ACC112 (cell line): Measurements from ENCODE around the gene NKD1.

Source experiments
- H2AFZ ChIP-seq: fragments of 200-600 bp; sonication (generic); one replicate; pipeline ENCODE4 v1.6.0; 2017; ENCODE audit warnings: antibody characterized with exemption, low read length; ENCODE audit not compliant: unreplicated experiment
- H3K27ac ChIP-seq: fragments of 200-600 bp; sonication (generic); 2 replicates; pipeline ENCODE4 v1.5.1; 2014; ENCODE audit warnings: low read depth, mild to moderate bottlenecking, antibody characterized with exemption, low read length, moderate library complexity
- H3K27me3 ChIP-seq: fragments of 200-600 bp; sonication (generic); 2 replicates; pipeline ENCODE4 v1.6.1; 2014; ENCODE audit warnings: mild to moderate bottlenecking, antibody characterized with exemption, low read length, moderate library complexity, mixed read lengths; ENCODE audit not compliant: insufficient read depth
- H3K36me3 ChIP-seq: fragments of 200-600 bp; sonication (generic); 2 replicates; pipeline ENCODE4 v1.6.1; 2016; ENCODE audit warnings: mild to moderate bottlenecking, antibody characterized with exemption, low read length, moderate library complexity, mixed read lengths; ENCODE audit not compliant: insufficient read depth
- H3K4me1 ChIP-seq: fragments of 200-600 bp; sonication (generic); one replicate; pipeline ENCODE4 v1.6.1; 2016; ENCODE audit warnings: low read length, mixed read lengths; ENCODE audit not compliant: insufficient read depth, unreplicated experiment, control insufficient read depth
- H3K4me3 ChIP-seq: fragments of 200-600 bp; sonication (generic); 2 replicates; pipeline ENCODE4 v1.5.1; 2014; ENCODE audit warnings: mild to moderate bottlenecking, low read depth, low read length
- H3K79me2 ChIP-seq: fragments of 200-600 bp; sonication (generic); one replicate; pipeline ENCODE4 v1.6.0; 2016; ENCODE audit warnings: low read length; ENCODE audit not compliant: control insufficient read depth, unreplicated experiment, insufficient read depth

The NKD1 gene

DNA sequence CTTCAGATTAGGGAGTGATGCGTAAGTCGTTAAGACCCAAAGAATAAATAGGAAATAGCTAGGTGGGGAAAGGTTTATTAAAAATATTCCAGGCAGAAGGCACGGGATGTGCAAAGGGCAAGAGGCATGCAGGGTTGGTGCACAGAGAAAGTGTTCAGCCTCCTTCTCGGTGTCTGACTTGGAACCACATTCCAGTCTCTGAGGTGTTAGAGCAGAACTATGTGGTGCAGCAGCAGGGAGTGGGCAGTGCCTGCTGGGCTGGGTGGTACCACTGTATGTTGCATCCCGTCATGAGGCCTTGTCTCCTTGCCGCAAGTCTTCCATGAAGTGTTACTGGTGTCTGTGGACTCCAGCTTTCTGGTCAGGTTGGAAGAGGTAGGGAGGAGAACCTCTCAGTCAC lies 11.1 kb downstream of the NKD1 start:
- Histone ChIP-seq H3K79me2 (no peaks in the 10 kb centered on the region), H3K27me3 (peaks cover 32% of the 10 kb centered on the region), H3K27ac (no peak overlapping the region), H3K4me3 (no peak overlapping the region), H2AFZ (no peak overlapping the region), H3K36me3 (no peaks in the 10 kb centered on the region), H3K4me1 (no peaks in the 10 kb centered on the region)

DNA sequence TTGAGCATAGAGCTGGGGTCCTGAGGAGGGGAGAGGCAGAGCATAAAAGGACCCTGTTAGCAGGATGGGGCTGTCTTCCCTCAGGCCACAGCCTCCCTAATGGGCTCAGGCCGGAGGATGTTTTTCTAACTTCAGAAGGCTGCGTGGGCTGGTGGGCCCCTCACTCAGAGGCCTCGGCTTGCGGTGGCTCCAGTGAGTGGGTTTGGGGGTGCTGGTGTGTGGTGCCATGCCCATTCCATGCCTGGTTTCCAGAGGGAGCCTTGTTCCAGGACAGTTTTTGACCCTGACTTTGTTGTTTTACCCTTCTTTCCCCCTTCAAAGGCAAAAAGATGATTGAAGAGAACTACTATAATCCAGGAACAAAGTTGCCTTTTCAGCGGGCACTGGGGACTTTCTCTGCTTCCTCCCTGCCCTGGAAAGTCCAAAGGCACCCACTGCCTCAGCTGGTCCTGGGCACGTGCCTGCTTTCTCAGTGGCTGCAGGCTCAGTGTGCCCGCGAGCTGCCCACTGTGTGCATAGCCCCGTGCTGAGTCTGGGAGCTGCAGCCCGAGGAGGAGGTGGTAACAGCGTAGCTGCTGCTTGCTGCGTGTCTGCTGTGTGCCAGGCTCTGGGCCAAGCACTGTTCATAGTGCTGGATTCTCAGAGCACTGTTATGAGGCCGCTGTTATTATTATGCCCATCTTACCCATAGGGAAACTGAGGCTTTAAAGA lies 11.8 kb downstream of the NKD1 start:
- Histone ChIP-seq H3K4me1 (no peaks in the 10 kb centered on the region), H3K79me2 (no peaks in the 10 kb centered on the region), H3K27me3 (peaks cover 37% of the 10 kb centered on the region), H3K36me3 (no peaks in the 10 kb centered on the region), H3K4me3 (no peak overlapping the region), H2AFZ (no peak overlapping the region), H3K27ac (no peak overlapping the region)

DNA sequence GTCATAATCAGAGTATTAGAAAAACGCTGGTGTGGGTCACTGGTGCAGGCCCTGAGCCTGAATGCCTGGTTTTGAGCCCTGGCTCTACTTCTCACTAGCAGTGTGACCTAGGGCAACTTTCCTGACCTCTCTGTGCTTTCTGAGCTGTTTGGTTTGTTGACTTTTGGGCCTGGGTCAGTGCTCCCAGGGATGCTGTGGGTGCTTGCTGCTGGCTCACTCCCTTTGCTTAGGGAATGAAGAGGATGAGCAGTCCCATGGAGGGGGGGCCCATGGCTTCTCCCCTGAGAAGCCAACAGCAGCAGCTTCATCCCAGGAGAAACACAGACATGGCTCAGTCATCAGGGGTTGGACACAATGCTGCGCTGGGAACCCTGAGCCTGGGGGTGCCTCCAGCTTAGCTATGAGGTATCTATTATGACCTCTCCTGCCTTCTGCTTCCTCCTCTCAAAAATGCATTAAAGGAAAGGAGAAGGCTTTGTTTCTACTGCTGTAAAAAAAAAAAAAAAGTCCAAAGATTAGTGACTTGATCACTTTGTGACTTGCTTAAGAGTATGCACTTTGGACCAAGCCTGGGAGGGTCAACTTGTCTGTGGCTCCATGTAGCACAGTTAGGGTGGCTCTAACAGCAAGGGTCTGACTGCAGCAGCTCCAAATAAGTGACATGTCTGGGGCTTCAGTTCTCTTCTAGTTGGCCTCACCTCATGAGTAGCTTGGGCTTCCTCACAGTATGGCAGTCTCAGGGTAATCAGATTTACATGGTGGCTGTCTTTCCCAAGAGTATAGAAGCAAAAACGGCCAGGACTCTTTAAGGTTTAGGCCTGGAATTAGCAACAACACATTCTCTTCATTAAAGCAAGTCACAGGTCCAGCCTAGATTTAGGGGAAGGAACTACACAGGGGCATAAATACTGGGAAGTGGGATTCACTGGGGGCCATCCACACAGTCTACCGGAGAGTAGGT lies 13.0 kb downstream of the NKD1 start:
- H3K4me3 ChIP-seq, result no peak overlapping the region
- H3K4me1 ChIP-seq, result no peaks in the 10 kb centered on the region
- H3K36me3 ChIP-seq, result no peaks in the 10 kb centered on the region

DNA sequence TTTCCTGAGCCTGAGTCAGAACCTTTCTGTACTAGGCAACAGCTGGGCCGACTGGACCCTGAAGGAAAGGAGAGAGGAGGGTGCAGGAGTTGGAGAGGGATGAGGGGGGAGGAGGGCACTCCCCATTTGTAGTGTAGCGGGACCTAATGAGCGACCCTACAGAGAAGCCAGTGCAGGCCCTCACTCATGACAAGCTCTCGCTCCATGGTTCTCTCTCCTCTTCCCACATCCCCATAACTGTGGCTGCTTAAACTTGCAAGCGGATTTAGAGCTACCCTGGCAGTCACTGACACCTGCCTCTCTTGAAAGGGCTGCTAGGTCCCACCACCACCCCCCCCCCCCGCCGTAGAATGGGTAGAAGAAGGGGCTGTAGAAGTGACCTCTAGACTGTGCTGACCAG lies 14.5 kb downstream of the NKD1 start:
- no peaks in the 10 kb centered on the region for H3K4me1 ChIP-seq

More for the DNA sequence above, 13.0 kb downstream of the NKD1 start:
- H3K27me3 ChIP-seq, result peaks cover 44% of the 10 kb centered on the region
- no peaks in the 10 kb centered on the region for H3K79me2 ChIP-seq
- H3K27ac ChIP-seq, result no peak overlapping the region
- no peak overlapping the region for H2AFZ ChIP-seq

DNA sequence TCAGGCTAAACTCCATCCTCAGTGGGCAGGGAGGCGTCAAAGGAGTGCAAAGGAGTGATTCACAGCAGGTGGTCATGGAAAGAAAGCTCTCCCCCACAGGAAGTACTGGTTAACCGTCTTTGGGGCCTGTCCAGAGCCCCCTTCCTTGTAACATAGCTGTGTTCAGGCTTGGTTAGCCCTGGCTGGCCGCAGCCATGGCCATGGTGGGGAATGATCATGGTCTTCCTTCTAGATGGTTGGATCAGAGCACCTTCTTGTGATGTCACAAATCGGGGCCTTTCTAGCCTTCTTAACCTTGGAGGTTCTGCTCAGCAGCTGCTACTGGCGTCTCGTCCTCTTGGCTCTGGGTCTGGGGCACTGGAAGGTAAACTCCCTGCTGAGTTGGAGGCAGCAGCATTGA lies 15.8 kb downstream of the NKD1 start:
- Histone ChIP-seq H3K4me1 (no peaks in the 10 kb centered on the region), H3K79me2 (no peaks in the 10 kb centered on the region), H2AFZ (no peak overlapping the region), H3K27me3 (peaks cover 59% of the 10 kb centered on the region), H3K4me3 (no peak overlapping the region), H3K27ac (no peak overlapping the region), H3K36me3 (no peaks in the 10 kb centered on the region)

More for the DNA sequence above, 14.5 kb downstream of the NKD1 start:
- Histone ChIP-seq H3K27me3 (peaks cover 46% of the 10 kb centered on the region), H3K36me3 (no peaks in the 10 kb centered on the region), H3K27ac (no peak overlapping the region), H3K79me2 (no peaks in the 10 kb centered on the region), H2AFZ (no peak overlapping the region), H3K4me3 (no peak overlapping the region)

DNA sequence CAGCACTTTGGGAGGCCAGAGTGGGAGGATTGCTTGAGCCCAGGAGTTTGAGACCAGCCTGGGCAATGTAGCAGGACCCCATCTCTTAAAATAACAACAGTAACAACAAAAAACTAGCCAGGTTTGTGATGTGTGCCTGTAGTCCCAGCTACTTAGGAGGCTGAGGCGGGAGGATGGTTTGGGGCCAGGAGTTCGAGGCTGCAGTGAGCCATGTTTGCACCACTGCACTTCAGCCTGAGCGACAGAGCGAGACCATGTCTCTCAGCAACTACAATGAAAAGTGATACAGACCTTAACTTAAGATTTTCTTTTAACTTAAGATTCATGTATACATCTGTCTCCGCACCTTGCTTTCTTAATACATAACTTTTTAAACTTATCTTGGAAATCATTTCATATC lies 17.2 kb downstream of the NKD1 start:
- Histone ChIP-seq H2AFZ (no peak overlapping the region), H3K27ac (no peak overlapping the region), H3K79me2 (no peaks in the 10 kb centered on the region), H3K36me3 (no peaks in the 10 kb centered on the region), H3K4me3 (no peak overlapping the region), H3K27me3 (peaks cover 69% of the 10 kb centered on the region), H3K4me1 (no peaks in the 10 kb centered on the region)

DNA sequence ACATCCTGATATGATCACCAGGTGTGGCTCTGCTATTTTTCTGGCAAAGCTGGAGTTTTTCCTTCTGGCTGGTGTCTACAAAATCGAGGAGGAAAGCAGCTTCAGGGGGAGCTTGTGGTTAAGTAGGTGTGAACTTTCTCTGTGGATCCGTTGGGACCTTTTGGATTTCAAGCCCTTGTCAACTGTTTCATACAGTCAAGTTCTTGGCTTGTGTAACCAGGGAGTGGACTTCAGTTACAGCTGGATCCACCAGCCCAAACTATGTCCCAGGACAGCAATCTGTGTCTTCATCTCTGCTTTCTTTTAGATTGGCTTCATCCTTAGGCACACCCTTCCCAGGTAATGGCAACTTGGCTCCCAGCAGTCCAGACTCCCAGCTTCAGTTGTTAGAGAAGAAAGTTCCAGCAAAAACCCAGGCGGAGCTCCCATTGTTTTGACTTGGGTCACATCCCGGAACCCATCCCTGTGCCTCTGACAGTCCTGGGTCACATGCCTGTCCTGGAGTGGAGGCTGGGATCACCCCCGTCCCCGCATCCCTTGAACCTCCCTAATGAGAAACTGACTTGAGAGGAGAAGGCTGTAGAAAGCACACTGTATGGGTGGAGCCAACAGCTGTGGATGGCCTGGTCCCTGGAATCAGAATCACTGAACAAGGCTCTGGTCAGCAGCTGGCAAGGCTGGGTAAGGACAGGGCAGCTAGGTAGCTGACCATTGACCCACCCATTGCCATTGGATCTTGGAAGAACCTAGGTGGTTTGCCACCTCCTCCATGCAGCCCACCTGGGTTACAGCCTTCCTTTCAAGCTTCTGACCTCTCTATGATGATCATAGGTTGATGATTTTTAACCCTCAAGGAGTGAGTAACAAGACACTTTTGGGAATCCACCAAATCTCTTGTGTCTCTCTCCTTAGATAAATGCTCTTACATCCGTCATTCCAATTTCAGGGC lies 18.1 kb downstream of the NKD1 start:
- Histone ChIP-seq H3K36me3 (no peaks in the 10 kb centered on the region), H3K4me3 (no peak overlapping the region), H3K4me1 (no peaks in the 10 kb centered on the region), H3K27ac (no peak overlapping the region), H3K27me3 (peaks cover 67% of the 10 kb centered on the region), H2AFZ (no peak overlapping the region), H3K79me2 (no peaks in the 10 kb centered on the region)

DNA sequence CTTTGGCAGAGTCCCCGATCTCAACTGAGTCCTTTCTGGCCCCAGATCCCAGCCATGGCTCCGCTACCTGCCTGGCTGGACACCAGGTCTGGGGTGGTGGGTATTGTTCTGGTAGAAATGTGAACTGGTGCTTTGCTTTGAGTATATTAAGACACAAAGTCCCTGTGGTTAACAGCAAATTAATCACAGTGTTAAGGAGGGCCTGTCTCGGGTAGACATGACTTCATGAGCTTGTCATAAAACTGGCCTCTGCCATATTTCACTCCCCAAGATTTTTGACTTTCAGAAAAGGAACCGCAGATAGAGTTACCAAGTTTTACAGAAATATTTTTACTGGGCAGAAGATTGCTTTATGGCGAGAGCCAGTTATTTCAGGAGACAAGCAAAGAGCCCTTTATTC lies 19.5 kb downstream of the NKD1 start:
- Histone ChIP-seq H3K36me3 (no peaks in the 10 kb centered on the region), H3K27me3 (peaks cover 57% of the 10 kb centered on the region), H3K79me2 (no peaks in the 10 kb centered on the region), H3K27ac (no peak overlapping the region), H3K4me3 (no peak overlapping the region), H2AFZ (no peak overlapping the region), H3K4me1 (no peaks in the 10 kb centered on the region)

DNA sequence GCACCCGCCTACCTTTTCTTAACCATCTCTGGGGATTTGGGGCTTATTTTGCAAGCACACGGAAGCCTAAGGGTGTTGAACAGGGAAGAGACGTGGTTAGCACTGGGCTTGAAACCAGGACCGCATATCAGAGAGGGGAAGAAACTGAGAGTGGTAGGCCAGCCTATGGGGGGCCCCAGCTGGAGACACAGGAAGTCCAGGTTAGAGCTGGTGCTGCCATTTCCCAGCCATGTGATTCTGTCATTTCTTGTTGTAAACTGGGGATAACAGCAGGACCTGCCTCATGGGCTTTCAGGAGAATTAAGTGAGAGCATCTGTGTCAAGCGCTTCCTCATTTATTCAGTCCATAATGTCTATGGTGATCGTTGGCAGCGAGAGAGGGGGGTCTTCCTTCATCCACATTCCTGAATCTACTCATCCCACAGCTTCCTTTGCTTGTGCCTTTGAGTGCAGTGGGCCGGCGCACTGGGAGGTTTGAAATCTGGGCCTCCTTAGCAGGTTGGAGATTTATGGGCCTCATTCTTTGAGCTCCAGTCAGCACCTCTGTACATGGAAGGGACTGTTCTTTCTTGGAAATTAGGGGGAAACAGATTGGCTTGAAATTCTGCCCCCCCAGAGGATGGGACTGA lies 20.1 kb downstream of the NKD1 start:
- Histone ChIP-seq H3K27me3 (peaks cover 57% of the 10 kb centered on the region), H3K79me2 (no peaks in the 10 kb centered on the region), H3K4me1 (no peaks in the 10 kb centered on the region), H3K27ac (no peak overlapping the region), H2AFZ (no peak overlapping the region), H3K4me3 (no peak overlapping the region), H3K36me3 (no peaks in the 10 kb centered on the region)

DNA sequence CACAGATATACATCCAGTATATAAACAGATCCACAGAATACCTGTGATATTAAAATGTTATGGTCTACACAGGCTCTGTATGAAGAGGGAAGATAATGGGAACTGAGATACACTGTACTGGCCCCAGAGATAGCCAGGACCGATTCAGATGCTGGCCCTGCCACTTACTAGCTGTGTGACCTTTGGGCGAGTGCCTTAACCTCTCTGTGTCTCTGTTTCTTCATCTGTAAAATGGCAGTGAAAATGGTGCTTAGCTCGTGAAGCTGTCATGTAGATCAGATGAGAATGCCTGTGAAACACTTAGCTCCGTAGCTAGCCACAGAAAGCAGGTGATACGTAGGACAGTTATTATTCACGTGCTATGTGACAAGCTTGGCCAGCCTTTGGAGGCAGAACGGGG lies 22.2 kb downstream of the NKD1 start:
- no peak overlapping the region for H2AFZ ChIP-seq
- H3K27ac ChIP-seq, result no peak overlapping the region
- peaks cover 44% of the 10 kb centered on the region for H3K27me3 ChIP-seq
- no peaks in the 10 kb centered on the region for H3K79me2 ChIP-seq
- H3K4me1 ChIP-seq, result no peaks in the 10 kb centered on the region
- no peaks in the 10 kb centered on the region for H3K36me3 ChIP-seq
- H3K4me3 ChIP-seq, result no peak overlapping the region
